Calu3 (cell line): Measurements from ENCODE around the gene BCAT1. TPM values are rescaled to one million over a fixed set of nuclear protein-coding genes. Genes with fewer than 3 reads are reported as not detected.

ENCODE experiments used
- BruUV-seq: library from RNA; stranded (reverse); fragments of 400-500 nt; replicated peaks from 2 replicates; lab custom pipeline; 2021; lab: Mats Ljungman, UMichigan
- CTCF ChIA-PET: fragments of 300-600 bp; sonication (Branson Sonifier 250); formaldehyde crosslinking; loops from one replicate; lab custom pipeline; 2022; ENCODE audit warnings: antibody characterized with exemption; lab: Charles Lee
- DNase-seq: peaks from one replicate; pipeline ENCODE4 v3.0.0; 2022
- H3K27ac Mint-ChIP-seq: one replicate; pipeline ENCODE4 v1.8.0; 2022; ENCODE audit warnings: mixed read lengths; ENCODE audit not compliant: unreplicated experiment
- H3K27me3 Mint-ChIP-seq: one replicate; pipeline ENCODE4 v1.8.0; 2022; ENCODE audit warnings: mixed read lengths; ENCODE audit not compliant: unreplicated experiment
- H3K36me3 Mint-ChIP-seq: one replicate; pipeline ENCODE4 v1.8.0; 2022; ENCODE audit warnings: mild to moderate bottlenecking, moderate library complexity, mixed read lengths; ENCODE audit not compliant: insufficient read depth, unreplicated experiment
- H3K4me1 Mint-ChIP-seq: one replicate; pipeline ENCODE4 v1.8.0; 2022; ENCODE audit warnings: mild to moderate bottlenecking, low read depth, mixed read lengths; ENCODE audit not compliant: unreplicated experiment
- H3K4me3 Mint-ChIP-seq: one replicate; pipeline ENCODE4 v1.8.0; 2022; ENCODE audit warnings: mild to moderate bottlenecking, low read depth, moderate library complexity, mixed read lengths; ENCODE audit not compliant: unreplicated experiment
- H3K9me3 Mint-ChIP-seq: one replicate; pipeline ENCODE4 v1.8.0; 2022; ENCODE audit warnings: low read depth, mixed read lengths; ENCODE audit not compliant: unreplicated experiment
- CTCF ChIP-seq: fragments of 200-600 bp; IDR thresholded peaks from one replicate; pipeline ENCODE4 v1.8.0; 2022; ENCODE audit warnings: antibody characterized with exemption; ENCODE audit not compliant: unreplicated experiment
- intact Hi-C: fragments of 100-400 bp; cut with micrococcal nuclease; formaldehyde crosslinking; loops from one replicate; pipeline ENCODE4 v1.10.0; 2022; ENCODE audit not compliant: unreplicated experiment
- total RNA-seq: library from RNA; stranded (reverse); gene quantifications from 2 replicates; pipeline ENCODE4 v1.2.3, GENCODE V29; 2022

BCAT1 gene
- total RNA-seq, 1 experiment from 2014 or later, result 4.0 TPM

GRCh38 chr12:24770821-24771220 lies 178.1 kb downstream of the BCAT1 start:
- no peak for DNase-seq
- CTCF ChIA-PET, result no interaction called here
- intact Hi-C loops, result no loop called here
- no peaks in the 10 kb centered on the region for H3K27me3 Mint-ChIP-seq
- no peaks in the 10 kb centered on the region for H3K9me3 Mint-ChIP-seq
- no peak for TF ChIP-seq CTCF
- H3K36me3 Mint-ChIP-seq, result no peaks in the 10 kb centered on the region
- no peak overlapping the region for H3K4me3 Mint-ChIP-seq
- no TSS peak for BruUV-seq
- H3K27ac Mint-ChIP-seq, result no peak overlapping the region
- no peaks in the 10 kb centered on the region for H3K4me1 Mint-ChIP-seq

GRCh38 chr12:24770334-24770733 lies 178.6 kb downstream of the BCAT1 start:
- TF ChIP-seq CTCF, result no peak
- Mint-ChIP-seq H3K4me1 (no peaks in the 10 kb centered on the region), H3K36me3 (no peaks in the 10 kb centered on the region), H3K4me3 (no peak overlapping the region), H3K27me3 (no peaks in the 10 kb centered on the region), H3K27ac (no peak overlapping the region), H3K9me3 (no peaks in the 10 kb centered on the region)
- no peak for DNase-seq
- CTCF ChIA-PET, result no interaction called here
- BruUV-seq, result no TSS peak
- intact Hi-C loops, result no loop called here

GRCh38 chr12:24769682-24770081 lies 179.2 kb downstream of the BCAT1 start:
- Mint-ChIP-seq H3K4me1 (no peaks in the 10 kb centered on the region), H3K27ac (no peak overlapping the region), H3K9me3 (no peaks in the 10 kb centered on the region), H3K27me3 (no peaks in the 10 kb centered on the region), H3K4me3 (no peak overlapping the region), H3K36me3 (no peaks in the 10 kb centered on the region)
- no peak for DNase-seq
- no TSS peak for BruUV-seq
- CTCF ChIA-PET, result no interaction called here
- intact Hi-C loops, result no loop called here
- no peak for TF ChIP-seq CTCF

GRCh38 chr12:24768415-24768814 lies 180.5 kb downstream of the BCAT1 start:
- intact Hi-C loops, result no loop called here
- BruUV-seq, result no TSS peak
- Mint-ChIP-seq H3K4me1 (no peaks in the 10 kb centered on the region), H3K9me3 (no peaks in the 10 kb centered on the region), H3K27ac (no peak overlapping the region), H3K4me3 (no peak overlapping the region), H3K27me3 (no peaks in the 10 kb centered on the region), H3K36me3 (no peaks in the 10 kb centered on the region)
- DNase-seq, result no peak
- TF ChIP-seq CTCF, result no peak
- CTCF ChIA-PET, result no interaction called here
